HG03064 (cell line): Measurements from ENCODE around the gene DLK1.

Experiments
- ATAC-seq: cut with Tn5 transposase; IDR thresholded peaks from one replicate; pipeline ENCODE4 v1.9.1; 2021; ENCODE audit warnings: low read depth; ENCODE audit not compliant: unreplicated experiment

DLK1 gene

DNA sequence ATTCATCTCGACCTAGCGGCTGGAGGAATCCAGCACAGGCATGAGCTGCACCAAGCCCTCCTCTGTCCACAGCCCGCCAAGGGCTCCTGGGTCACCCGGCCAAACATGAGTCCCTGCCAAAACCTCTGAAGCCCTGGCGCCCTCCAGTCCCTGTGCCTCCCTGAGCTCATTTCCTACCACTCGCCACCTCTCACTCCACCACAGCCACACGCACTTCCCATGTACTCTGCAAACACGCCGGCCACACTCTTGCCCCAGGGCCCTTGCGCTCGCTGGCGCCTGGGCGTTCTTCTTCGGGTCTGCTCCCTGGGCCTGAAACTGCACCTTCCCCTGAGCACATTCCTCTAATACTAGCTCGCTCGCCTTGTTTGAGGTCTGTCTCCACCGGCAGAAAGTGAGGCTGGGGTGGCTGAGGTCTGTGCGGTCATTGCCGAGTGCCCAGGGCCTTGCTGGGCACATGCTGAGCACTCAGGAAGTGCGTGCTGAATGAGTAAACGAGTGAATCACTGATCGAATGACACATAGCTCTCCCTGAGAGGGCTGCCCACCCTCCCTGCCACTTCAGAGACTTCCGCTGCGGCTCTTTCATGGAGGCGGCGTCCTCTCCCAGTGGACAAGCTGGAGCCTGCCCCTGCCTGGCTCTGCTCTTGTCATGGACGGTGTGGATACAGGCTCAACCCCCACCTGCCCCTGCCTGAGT is 33.7 kb upstream of the DLK1 start:
- ATAC-seq, result no peak

DNA sequence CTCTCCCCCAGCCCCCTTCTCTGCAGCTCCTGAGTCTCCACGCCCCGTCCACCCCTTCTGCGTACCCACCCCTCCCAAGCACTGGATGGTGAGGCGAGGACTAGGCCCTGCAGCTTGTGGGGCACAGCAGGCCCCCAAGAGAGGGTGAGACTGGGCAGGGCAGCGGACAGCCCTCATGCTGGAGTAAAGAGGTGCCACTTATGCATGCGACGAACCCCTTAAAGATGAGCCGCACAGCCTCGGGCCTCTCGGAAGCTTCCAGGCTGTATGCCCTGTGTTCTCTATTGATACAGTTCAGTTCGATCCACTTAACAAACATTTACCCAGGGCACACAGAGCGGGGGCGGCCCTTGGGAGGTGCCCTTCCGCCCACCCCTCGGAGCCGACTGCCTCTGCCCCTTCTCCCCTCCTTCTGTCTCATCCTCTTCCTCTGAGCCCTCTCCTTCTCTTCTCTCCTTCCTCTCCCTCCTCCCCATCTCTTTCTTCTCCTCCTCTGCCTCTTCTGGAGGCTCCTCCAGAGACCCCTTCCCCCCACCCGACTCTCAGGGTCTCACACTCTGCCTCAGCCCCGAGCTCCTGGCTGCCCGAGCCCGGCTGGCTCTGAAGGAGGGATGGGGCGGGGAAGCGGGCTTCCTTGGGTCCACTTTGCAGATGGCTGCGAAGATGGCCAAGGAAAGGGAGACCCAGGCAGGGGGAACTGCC is 32.7 kb upstream of the DLK1 start:
- ATAC-seq, result no peak

DNA sequence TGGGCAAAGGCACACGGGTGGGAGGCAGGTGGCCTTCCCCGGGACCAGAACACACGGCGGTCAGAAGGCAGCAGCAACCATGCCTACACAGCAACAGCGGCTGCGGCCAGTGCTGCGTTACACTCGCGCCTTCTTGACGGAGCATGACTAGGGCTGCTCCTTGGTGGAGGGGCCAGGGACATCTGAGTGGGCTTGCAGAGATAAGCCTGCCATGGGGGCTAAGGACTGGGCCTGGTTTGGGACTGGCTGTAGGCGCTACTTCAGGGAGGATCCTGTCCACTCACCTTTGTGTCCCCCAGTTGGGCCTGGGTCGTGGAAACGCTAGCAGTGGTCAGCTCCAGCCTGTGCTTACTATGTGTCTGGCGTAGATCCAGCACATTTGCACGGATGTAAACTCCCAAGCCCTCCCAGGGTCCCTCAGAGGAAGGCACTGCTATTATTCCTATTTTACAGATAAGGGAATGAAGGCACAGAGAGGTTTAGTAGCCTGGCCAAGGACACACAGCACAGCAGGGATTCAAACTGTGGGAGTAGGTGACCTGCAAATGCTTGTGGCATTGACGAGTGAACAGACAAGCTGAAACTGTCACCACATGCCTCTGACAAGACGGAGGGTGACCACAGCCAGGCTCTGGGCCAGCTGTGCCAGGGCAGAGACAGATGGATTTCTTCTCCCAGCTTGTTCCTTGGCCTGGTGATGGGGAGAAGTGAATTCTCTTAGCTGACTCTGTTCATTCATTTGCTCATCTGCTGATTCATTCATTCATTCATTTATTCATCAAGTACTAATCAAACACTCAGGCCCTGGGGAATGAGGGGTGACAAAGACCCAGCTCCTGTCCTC is 31.9 kb upstream of the DLK1 start:
- no peak for ATAC-seq

DNA sequence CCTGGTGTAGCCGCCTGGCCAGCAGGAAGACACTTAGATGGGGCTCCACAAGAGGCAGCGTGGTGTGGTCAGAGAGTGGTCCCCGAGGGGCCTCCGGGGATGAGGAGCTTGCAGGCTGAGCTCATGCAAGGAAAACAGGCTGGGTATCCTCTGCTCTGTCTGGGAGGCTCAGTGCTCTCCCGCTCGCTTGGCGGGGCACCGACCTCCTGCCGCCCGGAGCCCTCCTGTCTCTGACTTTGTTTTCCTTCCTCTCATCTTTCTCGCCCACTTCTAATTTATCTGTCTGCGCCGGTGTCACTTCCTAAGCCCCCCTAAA is 31.3 kb upstream of the DLK1 start:
- no peak for ATAC-seq

DNA sequence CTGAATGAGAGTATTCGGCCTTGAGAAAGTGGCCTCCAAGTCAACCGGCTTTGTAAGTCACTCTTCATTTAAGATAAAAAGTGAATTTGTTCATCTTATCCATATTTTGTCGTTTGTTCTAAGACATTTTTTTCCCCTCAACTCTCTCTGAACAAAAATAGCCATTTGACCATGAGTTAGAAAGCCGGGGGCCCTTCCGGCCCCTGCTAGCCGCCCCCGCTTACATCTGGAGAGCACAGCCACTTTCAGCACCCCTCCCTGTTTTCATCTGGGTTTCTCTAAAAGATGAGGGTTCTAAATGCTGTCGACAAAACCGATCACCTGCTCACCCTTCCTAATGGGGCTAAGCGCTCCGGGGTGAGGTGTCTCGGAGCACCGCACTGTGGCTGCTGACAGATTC is 30.7 kb upstream of the DLK1 start:
- no peak for ATAC-seq

DNA sequence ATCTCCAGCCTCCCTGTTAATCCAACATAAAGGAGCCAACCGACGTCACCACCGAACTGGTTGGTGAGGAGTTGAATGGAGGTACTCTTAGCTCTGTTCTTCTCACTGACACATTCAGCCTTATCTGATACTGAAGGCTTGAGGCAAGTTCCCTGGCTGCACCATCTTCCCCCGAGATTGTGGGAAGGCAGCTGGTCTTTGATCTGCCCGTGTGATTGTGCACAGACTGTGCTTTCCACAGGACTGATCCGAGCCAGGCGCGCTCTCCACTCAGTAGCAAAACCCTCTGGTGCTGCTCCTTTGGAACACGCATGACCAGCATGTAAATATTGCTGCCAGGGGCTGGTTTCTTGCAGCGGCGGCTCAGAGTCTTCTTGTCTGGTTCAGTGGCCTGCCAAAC is 30.1 kb upstream of the DLK1 start:
- no peak for ATAC-seq

DNA sequence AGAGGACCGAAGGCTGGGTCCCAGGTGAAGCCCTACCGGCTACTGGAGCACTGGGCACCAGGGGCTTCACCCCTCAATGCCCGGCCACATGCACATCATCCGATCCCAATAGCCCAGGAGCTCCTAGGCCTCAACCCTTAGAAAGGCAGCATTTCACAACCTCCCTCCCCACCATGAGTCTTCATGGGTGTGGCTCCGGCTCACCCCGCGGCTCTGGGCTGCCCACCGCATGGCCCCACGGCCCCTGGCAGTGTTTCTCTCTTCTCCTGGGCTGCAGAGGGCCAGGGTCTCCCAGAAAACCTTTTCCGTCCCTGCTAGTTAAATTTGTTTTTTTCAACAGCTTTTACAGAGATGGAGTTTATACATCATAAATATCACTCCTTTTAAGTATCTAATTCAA is 28.6 kb upstream of the DLK1 start:
- no peak for ATAC-seq

DNA sequence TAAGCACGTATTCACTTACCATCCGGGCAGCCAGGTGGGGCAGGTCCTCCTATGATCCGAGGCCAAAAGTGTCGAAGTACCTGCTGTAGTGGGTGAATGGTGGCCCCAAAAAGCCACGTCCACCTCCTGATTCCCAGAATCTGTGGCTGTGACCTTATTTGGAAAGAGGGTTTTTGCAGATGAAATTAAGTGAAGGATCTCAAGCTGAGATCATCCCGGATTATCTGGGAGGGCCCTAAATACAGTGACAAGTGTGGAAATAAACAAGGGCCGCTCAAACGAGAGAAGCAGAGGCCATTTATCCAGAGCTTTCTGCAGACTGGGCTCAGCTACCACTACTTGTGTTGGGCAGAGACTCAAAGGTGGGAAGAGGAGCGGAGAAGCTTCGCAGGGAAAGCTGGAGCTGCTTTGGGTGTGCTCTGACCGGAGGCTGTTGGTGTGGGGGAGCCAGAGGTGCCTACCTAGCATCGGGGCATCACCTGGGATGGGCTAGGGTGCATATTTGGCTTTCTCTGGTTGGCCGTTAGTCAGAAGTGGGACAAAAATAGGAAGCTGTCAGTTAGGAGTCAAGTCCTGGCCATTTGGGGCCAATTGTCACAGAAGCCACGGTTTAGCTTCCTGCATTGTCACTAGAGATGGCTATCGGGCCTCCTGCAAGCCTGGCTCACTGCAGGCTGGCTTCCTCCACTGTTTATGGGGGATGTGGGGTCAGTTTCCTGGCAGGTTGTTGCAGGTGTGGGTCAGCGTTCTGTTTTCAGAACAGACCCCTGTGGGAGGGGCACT is 27.8 kb upstream of the DLK1 start:
- ATAC-seq, result no peak

DNA sequence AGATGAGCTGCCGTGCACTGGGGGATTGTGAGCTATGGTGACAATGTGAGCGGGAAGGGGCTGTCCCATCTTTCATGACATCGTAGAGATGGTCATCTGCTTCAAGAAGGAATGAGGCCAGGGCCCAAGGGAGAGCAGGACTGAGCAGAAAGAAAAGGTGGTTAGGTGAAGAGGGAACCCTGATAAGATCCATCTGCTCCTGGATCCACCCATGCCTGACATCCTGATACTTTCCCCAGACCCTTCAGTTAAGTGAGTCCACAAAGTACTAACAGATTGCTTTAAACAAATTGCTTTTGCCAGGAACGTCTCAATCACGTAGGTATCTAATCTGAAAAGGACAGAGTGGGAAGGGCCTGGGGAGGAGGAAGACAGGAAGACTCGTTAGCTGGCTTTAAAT is 25.4 kb upstream of the DLK1 start:
- ATAC-seq, result no peak

DNA sequence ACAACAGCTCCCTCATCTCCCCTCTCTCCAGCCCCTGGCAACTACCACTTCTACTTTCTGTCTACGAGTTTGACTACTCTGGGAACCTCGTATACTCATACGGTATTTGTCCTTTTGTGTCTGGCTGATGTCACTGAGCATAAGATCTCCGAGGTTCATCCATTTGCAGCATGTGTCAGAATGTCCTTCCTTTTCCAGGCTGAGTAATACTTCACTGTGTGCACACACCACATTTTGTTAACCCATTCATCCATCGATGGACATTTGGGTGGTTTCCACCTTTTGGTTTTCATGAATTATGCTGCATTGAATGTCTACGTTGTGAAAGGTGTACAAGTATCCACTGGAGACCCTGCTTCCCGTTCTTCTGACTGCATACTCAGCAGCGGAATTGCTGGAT is 24.1 kb upstream of the DLK1 start:
- no peak for ATAC-seq

DNA sequence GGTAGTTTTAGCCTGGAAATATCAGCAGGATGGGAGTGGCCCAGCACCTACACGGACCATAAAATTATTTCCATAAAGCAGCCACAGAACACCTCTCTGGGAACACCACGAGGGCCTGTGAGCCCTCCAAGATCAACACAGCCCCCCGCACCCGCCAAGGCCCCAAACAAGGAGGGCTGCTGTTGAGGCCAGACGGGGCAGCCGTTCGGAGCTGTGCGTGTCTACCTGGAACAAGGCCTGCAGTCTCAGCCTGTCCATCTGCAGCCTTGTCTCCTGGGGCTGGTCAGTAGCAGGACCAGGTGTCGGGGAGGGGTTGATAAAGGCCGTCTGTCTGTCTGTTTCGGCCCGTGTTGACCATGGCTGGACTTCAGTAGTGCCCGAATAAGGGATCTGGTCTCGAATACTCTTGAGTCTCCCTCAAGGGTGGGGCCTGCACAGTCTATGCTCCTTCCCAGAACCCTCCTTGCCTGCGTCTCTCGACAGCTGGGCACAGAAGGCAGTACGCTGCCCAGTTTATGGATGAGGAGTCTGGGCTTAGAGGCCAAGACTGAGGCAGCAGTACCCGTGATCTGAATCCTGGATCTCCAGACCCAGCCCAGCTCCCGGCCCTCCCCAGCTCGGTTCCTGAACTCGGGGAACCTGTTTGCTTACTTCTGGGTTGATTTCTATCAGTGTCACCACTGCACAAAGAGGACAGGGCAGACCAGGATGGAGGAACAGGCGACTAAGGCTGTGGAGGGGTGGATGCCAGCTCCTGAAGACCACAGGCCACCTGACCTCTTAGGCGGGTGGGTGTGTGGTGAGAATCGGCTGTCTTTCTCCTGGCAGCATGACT is 23.1 kb upstream of the DLK1 start:
- no peak for ATAC-seq

DNA sequence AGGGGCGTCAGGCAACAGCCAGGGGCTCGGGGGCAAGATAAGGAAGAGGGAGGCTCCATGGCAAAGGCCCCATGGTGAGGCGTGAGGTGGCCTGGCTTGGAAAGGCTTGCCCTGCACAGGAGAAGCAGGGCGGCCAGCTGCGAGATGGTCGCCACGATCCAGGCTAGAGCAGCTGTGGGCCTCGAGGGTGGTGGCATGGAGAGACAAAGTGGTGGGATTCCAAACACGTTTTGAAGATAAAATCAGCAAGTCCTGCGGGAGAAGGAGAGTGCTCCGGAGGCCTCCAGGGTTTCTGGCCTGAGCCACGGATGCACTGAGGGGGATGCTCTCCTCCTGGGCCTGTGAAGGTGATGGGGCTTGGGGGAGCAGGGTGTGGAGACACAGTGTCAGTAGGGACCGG is 20.5 kb upstream of the DLK1 start:
- no peak for ATAC-seq

DNA sequence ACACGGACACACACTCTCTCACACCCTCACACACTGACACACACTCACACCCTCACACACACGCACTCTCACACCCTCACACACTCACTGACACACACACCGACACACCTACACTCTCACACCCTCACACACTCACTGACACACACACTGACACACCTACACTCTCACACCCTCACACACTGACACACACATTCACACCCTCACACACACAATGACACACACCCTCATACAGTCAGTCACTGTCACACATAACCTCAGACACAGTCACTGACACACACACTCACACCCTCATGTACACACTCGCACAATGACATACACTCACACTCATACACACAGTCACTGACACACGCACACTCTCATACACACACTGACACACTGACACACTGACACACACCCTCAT is 19.8 kb upstream of the DLK1 start:
- ATAC-seq, result no peak

DNA sequence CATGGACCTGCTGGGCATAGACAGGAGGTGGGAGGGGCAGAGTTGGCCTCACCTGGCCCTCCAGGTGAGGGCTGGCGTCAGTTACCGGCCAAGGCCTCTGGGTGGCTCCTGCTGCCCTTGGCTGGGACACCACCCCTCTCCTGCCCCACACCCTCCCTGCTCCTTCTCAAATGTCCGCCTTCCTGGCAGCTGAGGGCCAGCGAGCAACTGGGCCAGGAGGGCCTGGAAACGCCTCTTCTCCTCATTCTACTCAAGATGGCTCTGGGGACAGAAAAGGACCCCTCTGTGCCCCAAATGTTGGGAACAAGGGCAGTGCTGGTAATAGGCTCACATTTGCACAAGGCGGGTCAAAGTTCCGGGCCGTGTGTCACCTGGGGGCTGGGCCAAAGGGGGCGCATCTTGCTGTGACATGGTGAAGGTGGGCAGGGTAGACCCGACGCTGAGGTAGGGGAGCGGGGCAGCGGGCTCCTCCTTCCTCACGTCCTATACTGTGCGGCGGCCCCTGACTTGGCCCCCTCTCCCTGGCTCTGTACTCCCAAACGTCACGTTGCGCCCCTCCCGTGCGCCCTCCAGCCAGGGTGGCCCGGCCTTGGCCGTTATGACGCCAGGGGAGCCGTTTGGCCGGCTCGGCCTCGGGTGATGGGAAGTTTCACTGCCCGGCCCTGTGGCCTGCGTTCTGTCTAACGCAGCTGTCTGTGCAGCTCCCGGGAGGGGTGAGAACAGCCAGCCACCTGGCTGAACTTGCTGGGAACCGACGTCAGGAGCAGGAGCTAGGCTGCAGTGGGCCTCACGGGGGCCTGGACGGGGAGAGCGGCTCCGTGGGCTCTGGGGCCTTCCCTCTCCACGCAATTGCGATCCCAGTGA is 18.0 kb upstream of the DLK1 start:
- ATAC-seq, result no peak

DNA sequence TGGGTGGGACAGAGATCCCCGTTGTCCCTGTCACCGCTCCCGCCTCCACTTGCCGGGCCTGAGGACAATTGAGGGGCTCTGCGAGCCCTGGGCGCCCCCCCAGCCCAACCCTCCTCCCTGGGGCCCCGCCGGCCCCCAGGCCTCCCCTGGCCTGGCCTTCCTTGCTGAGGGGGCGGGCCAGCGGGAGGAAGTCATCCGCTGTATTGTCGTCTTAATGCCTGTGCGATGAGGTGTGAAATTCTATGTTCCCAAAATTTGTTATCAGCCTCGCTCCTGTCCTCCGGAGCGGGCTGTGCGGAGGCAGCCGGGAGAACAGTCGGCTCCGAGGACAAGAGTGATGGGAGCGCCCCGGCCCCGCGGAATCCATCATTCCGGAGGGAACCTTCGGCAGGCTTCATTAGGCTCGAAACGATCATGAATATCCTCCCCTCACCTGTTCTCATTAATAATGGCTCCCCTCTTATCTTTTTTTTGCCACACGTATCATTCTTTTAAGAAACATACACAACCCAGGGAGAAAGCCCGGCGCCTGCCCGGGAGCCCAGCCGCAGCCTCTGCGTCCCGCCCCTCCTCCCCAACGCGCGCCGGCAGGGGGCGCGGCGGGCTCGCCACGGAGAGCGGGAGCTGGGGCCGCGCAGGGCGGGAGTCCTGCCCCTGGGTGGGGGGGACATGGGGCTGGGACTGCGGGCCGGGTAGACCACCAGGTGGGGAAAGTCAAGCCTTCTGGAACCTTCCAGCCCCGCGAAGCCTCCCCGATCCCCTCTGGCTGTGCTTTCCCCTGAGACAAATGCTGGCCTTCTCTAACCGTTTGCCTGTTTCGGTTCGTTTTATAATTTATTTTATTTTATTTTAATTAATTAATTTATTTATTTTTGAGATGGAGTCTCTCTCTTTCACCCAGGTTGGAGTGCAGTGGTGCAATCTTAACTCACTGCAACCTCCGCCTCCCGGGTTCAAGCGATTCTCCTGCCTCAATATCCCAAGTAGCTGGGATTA is 17.1 kb upstream of the DLK1 start:
- ATAC-seq, result no peak

DNA sequence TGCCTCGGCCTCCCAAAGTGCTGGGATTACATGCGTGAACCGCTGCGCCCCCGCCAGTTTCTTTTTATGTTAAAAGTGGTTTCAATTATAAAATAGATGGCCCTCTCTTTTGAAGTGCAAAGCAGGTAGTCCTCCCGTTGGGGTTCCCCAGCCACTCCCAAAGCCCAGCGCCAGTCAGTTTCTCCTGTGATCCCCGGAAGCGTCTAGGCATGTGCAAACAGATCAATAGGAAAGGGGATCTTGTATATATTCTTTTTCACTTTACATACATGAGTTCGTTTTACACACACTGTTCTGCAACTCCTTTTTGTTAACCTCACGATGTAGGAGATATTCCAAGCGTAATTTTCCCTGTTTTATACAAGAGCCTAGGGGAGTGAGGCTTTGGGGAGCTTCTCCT is 16.3 kb upstream of the DLK1 start:
- no peak for ATAC-seq

DNA sequence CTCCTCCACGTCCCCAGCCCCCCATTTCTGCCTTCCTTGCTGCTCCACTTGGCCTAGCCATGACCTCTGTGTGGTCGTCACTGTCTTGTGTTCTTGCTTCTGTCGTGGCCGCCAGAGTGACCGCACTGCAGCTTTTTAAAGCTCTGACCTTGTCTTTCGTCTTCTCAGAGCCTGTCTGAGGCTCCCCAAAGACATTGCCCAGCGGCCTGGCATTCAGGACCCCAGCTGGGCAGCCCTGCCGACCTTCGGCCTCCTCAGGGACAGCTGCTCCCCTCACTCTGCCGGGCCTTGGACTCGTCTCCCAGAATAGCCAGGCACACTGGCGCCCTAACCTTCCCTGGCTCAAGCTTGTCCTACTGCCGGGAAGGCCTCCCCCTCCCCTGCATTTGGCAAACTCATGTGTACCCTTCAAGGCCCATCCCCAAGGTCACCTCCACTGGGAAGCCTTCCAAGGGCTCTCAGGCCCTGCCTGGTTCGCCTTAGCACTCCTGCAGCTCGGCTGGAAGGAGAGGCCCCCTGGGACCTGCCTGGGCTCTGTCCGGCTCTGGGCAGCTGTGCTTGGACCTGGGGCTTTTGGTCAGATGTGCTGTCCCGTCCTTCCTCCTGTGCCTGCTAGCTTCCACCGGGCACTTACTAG is 15.7 kb upstream of the DLK1 start:
- ATAC-seq, result no peak

DNA sequence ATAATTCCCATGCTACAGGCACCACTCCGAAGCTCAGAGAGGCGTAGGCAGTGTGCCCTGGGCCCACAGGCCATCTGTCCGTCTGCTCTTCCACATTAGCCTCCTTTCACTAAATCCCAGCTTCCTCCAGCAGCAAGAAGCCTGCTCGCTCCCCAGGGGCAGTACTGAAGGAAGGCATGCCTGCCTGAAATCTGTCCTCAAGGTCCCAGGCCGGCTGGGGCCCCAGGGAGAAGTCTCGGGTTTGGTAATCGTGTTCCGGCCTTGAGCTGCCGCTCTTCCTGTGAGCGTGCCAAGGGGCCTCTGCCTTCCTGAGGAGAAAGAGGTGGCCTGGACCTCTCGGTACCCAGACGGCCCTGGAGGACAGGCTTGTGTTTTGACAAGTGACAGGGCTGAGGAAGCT is 15.2 kb upstream of the DLK1 start:
- ATAC-seq, result no peak
